Stimulated activated CD4-positive, alpha-beta T cell treated with anti-CD3 and anti-CD28 coated beads, TNF-alpha, amount 100 ng/mL, for 24 hours (primary cell): ENCODE data around the gene ATF7IP.

Experiments used
- DNase-seq, 3 experiments: peaks; one replicate each; pipeline ENCODE4 v3.0.0-alpha.2; 2020; ENCODE audit warnings: low read depth in 3 of 3

ATF7IP gene

GRCh38 chr12:14482886-14483285 is 117.4 kb downstream of the ATF7IP start:
- no peak for DNase-seq

GRCh38 chr12:14495326-14495725 is 129.8 kb downstream of the ATF7IP start:
- DNase-seq = no peak

GRCh38 chr12:14505626-14506596 is 140.4 kb downstream of the ATF7IP start:
- DNase-seq = no peak

GRCh38 chr12:14510574-14510973 is 145.1 kb downstream of the ATF7IP start:
- DNase-seq = no peak

- DNase-seq = no peak
Observed at GRCh38 chr12:14514154-14514842, 148.8 kb downstream of the ATF7IP start.

GRCh38 chr12:14514946-14515345 is 149.5 kb downstream of the ATF7IP start:
- no peak for DNase-seq

- DNase-seq = no peak
Observed at GRCh38 chr12:14521822-14522221, 156.3 kb downstream of the ATF7IP start.

GRCh38 chr12:14525964-14526363 is 160.5 kb downstream of the ATF7IP start:
- no peak for DNase-seq

GRCh38 chr12:14532152-14532551 is 166.7 kb downstream of the ATF7IP start:
- DNase-seq = no peak

- no peak for DNase-seq
Observed at GRCh38 chr12:14537088-14537487, 171.6 kb downstream of the ATF7IP start.

GRCh38 chr12:14540801-14541462 is 175.4 kb downstream of the ATF7IP start:
- DNase-seq = no peak

GRCh38 chr12:14545144-14546124 is 180.0 kb downstream of the ATF7IP start:
- DNase-seq = no peak

GRCh38 chr12:14547571-14547970 is 182.1 kb downstream of the ATF7IP start:
- no peak for DNase-seq

- no peak for DNase-seq
Observed at GRCh38 chr12:14548609-14549008, 183.1 kb downstream of the ATF7IP start.
